Gastrocnemius medialis (tissue), 4 donors: ENCODE measurements around the gene CD63.

ENCODE experiments used
- POLR2A ChIP-seq, 2 donors: fragments of 450-650 bp; IDR thresholded peaks; one replicate each; pipeline ENCODE4 v1.6.1; 2017; ENCODE audit warnings: antibody characterized with exemption in 2 of 2, mild to moderate bottlenecking in 2 of 2, moderate library complexity in 2 of 2
- TF ChIP-seq, protein P1 (sequence below), 5 experiments: fragments of 450-650 bp in 3 of 5; fragments of 200-600 bp in 2 of 5; sonication (generic) in 2 of 5; IDR thresholded peaks in 4 of 5; conservative IDR thresholded peaks in 1 of 5; 1 replicate in 4 of 5; 2 replicates in 1 of 5; pipeline ENCODE4 v1.5.1; 2016 to 2019; ENCODE audit warnings: antibody characterized with exemption in 5 of 5, mild to moderate bottlenecking in 3 of 5, moderate library complexity in 3 of 5

- TF ChIP-seq, protein P1, sequence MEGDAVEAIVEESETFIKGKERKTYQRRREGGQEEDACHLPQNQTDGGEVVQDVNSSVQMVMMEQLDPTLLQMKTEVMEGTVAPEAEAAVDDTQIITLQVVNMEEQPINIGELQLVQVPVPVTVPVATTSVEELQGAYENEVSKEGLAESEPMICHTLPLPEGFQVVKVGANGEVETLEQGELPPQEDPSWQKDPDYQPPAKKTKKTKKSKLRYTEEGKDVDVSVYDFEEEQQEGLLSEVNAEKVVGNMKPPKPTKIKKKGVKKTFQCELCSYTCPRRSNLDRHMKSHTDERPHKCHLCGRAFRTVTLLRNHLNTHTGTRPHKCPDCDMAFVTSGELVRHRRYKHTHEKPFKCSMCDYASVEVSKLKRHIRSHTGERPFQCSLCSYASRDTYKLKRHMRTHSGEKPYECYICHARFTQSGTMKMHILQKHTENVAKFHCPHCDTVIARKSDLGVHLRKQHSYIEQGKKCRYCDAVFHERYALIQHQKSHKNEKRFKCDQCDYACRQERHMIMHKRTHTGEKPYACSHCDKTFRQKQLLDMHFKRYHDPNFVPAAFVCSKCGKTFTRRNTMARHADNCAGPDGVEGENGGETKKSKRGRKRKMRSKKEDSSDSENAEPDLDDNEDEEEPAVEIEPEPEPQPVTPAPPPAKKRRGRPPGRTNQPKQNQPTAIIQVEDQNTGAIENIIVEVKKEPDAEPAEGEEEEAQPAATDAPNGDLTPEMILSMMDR (IDR thresholded peaks at IDR 0.05 in 4 of 5, conservative IDR thresholded peaks at IDR 0.05 in 1 of 5), result no peak
- peak; percentile 13 to 48 for TF ChIP-seq POLR2A (IDR thresholded peaks at IDR 0.05)
Observed at GRCh38 chr12:55703901-55704761, 24.7 kb downstream of the CD63 start.
